Lower leg skin (tissue), 4 donors: ENCODE results near the gene UST. TPM values are rescaled to one million over a fixed set of nuclear protein-coding genes. Genes with fewer than 3 reads are reported as not detected.

Experiments used
- DNase-seq, 2 donors: peaks; one replicate each; pipeline ENCODE4 v3.0.0-alpha.2; 2019; ENCODE audit warnings: low spot score in 2 of 2
- H3K4me3 ChIP-seq: fragments of 200-600 bp; sonication (generic); 2 replicates; pipeline ENCODE4 v1.5.1; 2017; ENCODE audit warnings: mild to moderate bottlenecking, low read depth; ENCODE audit not compliant: poor library complexity, severe bottlenecking
- CTCF ChIP-seq, 3 donors: fragments of 450-650 bp; IDR thresholded peaks; one replicate each; pipeline ENCODE4 v1.5.1; 2016; ENCODE audit warnings: antibody characterized with exemption in 3 of 3, mild to moderate bottlenecking in 3 of 3, moderate library complexity in 2 of 3
- POLR2A ChIP-seq, 2 donors: fragments of 450-650 bp; IDR thresholded peaks; one replicate each; pipeline ENCODE4 v1.6.1; 2016 to 2017; ENCODE audit warnings: antibody characterized with exemption in 2 of 2, mild to moderate bottlenecking in 1 of 2, moderate library complexity in 1 of 2
- WGBS, 2 donors: methylation state at CpG; one replicate each; pipeline ENCODE4 v1.1.5; 2018; 5-methylcytosine and 5-hydroxymethylcytosine counted together
- intact Hi-C: fragments of 100-400 bp; cut with DNase I; formaldehyde crosslinking; loops from one replicate; pipeline ENCODE4 v1.15.0; 2023; ENCODE audit warnings: low total_unique reads
- total RNA-seq, 4 donors: library from RNA; depleted of rRNA; stranded (reverse); fragments of >200 nt; gene quantifications; one replicate each; pipeline ENCODE4 v1.1.0, GENCODE V29; 2016

Gene UST
- total RNA-seq, 4 donors from 2014 or later: 12.2 to 21.7 (median 17.7) TPM

GRCh38 chr6:148738946-148739821 is 7.6 kb upstream of the UST start:
- TF ChIP-seq POLR2A (IDR thresholded peaks at IDR 0.05) (no peak), CTCF (IDR thresholded peaks at IDR 0.05) (no peak)
- no peak for DNase-seq
- intact Hi-C loops: no loop called here
- WGBS, 2 donors: 90 to 95% methylated on average over 14 of the region's 14 CpGs
- no peak overlapping the region for H3K4me3 ChIP-seq

DNA sequence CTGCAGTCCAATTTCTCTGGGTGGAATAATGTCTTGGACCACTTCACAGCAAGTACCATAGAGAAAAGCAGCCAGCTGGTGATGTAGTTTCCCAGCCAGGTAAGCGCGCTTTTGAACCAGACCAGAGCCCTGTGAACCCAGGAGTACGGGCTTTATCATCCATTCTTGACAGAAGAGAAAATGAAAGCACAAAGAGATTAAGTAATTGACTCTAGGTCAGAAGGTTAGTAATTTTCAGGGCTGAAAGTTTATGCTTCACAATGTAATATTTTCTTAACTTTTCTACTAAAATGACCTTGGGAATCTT is 7.1 kb upstream of the UST start:
- intact Hi-C loops: loop anchor here (10.0 kb wide), 1 partner anchor 205 kb away; no protein-coding TSS in a partner anchor
- WGBS, 2 donors: 82 to 88% methylated on average over 3 of the region's 3 CpGs
- DNase-seq: no peak
- H3K4me3 ChIP-seq: no peak overlapping the region
- TF ChIP-seq POLR2A (IDR thresholded peaks at IDR 0.05) (no peak), CTCF (IDR thresholded peaks at IDR 0.05) (no peak)

DNA sequence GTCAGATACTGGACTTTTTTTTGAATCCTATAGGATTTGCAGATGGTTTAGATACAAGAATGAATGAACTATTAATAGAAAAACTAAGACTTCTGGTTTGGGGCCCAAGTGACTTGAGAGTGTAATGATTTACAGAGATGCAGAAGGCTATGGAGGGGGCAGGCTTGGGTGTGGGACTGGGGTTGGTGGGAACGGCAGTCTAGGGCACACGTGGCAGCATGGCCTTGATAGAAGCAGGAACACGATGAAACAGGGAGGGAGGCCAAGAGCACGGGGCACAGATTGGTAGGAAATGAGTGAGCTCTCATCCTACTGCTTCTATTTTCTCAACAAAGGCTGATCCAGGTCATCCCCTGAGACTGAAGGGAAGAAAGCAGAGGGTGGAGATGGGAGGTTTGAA is 3.4 kb upstream of the UST start:
- TF ChIP-seq POLR2A (IDR thresholded peaks at IDR 0.05) (no peak), CTCF (IDR thresholded peaks at IDR 0.05) (no peak)
- H3K4me3 ChIP-seq: no peak overlapping the region
- WGBS, 2 donors: 66 to 72% methylated on average over 4 of the region's 4 CpGs
- intact Hi-C loops: loop anchor here (10.0 kb wide), 1 partner anchor 201 kb away; no protein-coding TSS in a partner anchor
- DNase-seq: no peak

DNA sequence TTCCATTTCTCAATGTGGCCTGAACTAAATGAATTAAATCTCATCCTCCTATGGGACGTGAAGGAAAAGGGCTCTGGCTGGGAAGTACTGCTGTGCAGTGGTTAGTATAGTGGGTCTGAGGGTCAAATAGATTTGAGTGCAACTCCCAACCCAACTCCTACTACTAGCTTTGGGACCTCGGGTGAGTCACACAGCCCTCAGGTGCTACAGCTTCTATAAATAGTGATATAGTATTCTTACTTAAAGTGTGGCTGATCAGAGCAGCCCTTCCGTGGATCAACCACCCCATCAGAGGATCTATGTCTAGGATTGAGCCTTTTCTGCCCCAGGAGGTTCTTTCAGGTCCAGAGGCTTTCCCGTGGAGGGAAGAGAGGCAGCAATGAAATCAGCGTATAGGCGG is 904 bp upstream of the UST start:
- DNase-seq: no peak
- WGBS, 2 donors: 14 to 24% methylated on average over 6 of the region's 6 CpGs
- H3K4me3 ChIP-seq: no peak overlapping the region
- intact Hi-C loops: loop anchor here (10.0 kb wide), 1 partner anchor 199 kb away; no protein-coding TSS in a partner anchor
- TF ChIP-seq CTCF (IDR thresholded peaks at IDR 0.05) (no peak), POLR2A (IDR thresholded peaks at IDR 0.05) (no peak)

DNA sequence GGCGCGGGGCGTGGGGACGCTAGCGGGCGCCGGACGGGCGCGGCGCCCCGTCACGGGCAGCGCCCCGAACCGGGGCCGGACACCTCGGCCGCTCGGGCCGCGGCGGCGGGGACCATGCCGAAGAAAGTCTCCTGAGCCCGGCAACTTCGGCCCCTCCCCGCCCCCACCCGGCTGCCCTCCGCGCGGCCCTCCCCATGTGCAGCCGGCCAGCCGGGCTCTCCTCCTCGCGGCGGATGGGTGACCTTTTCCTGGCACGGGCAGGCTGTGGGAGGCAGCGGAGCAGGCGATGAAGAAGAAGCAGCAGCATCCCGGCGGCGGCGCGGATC is 278 bp downstream of the UST start:
- peak overlapping the region; percentile 64 for H3K4me3 ChIP-seq
- 0% methylated on average over 30 of the region's 45 CpGs; no CpG with 5 or more reads in 1 of the 2 donors for WGBS, 2 donors
- DNase-seq: peak in 1 of 2 donors; percentile 91
- intact Hi-C loops: loop anchor here (10.0 kb wide), 1 partner anchor 198 kb away; no protein-coding TSS in a partner anchor
- TF ChIP-seq POLR2A (IDR thresholded peaks at IDR 0.05) (no peak), CTCF (IDR thresholded peaks at IDR 0.05) (no peak)
